Measurements from ENCODE around the gene VIPR2.

Gene VIPR2

GRCh38 chr7:159119026-159119741 is 25.5 kb downstream of the VIPR2 start:
- Histone ChIP-seq H3K27ac (no peak overlapping the region), H3K4me3 (no peak overlapping the region)
- no peak for TF ChIP-seq CTCF (IDR thresholded peaks at IDR 0.05)
- peak; percentile 54 for DNase-seq (ENCODE audit: low spot score)

- no peak for TF ChIP-seq CTCF (IDR thresholded peaks at IDR 0.05)
- no peak overlapping the region for H3K27ac ChIP-seq
- no peak overlapping the region for H3K4me3 ChIP-seq
- DNase-seq (ENCODE audit: low spot score) = no peak
Measured at GRCh38 chr7:159118623-159119022, 26.0 kb downstream of the VIPR2 start.

- H3K27ac ChIP-seq = no peak overlapping the region
- peak; percentile 55 for DNase-seq (ENCODE audit: low spot score)
- H3K4me3 ChIP-seq = no peak overlapping the region
- no peak for TF ChIP-seq CTCF (IDR thresholded peaks at IDR 0.05)
Measured at GRCh38 chr7:159118197-159118595, 26.5 kb downstream of the VIPR2 start.

- no peak for TF ChIP-seq CTCF (IDR thresholded peaks at IDR 0.05)
- peak; percentile 46 for DNase-seq (ENCODE audit: low spot score)
- no peak overlapping the region for H3K27ac ChIP-seq
- H3K4me3 ChIP-seq = no peak overlapping the region
Measured at GRCh38 chr7:159117366-159118196, 27.1 kb downstream of the VIPR2 start.

GRCh38 chr7:159116581-159117339 is 27.9 kb downstream of the VIPR2 start:
- Histone ChIP-seq H3K4me3 (no peak overlapping the region), H3K27ac (no peak overlapping the region)
- TF ChIP-seq CTCF (IDR thresholded peaks at IDR 0.05) = peak; percentile 9
- DNase-seq (ENCODE audit: low spot score) = peak; percentile 22

- Histone ChIP-seq H3K27ac (no peak overlapping the region), H3K4me3 (no peak overlapping the region)
- peak; percentile 18 for TF ChIP-seq CTCF (IDR thresholded peaks at IDR 0.05)
- DNase-seq (ENCODE audit: low spot score) = peak; percentile 56
Measured at GRCh38 chr7:159115601-159116501, 28.8 kb downstream of the VIPR2 start.

All from coronary artery (tissue), 2 donors.